Mucosa of rectum (tissue), 2 donors: ENCODE results near the gene DNASE1L1.
"Not testable (repeated sequence)": the region's sequence is repeated elsewhere in the genome, so short reads cannot be mapped to it uniquely, and the experiment has no call there.

Experiments used
- H3K27ac ChIP-seq, 2 donors: one replicate each; pipeline ENCODE4 v1.7.0; 2013; ENCODE audit warnings: inconsistent platforms in 2 of 2, low read depth in 2 of 2, low read length in 2 of 2
- H3K27me3 ChIP-seq, 2 donors: one replicate each; pipeline ENCODE4 v1.7.0; 2013; ENCODE audit warnings: low read length in 2 of 2; ENCODE audit not compliant: control insufficient read depth in 2 of 2, insufficient read depth in 2 of 2
- H3K36me3 ChIP-seq, 2 donors: one replicate each; pipeline ENCODE4 v1.7.0; 2013; ENCODE audit warnings: low read length in 2 of 2; ENCODE audit not compliant: control insufficient read depth in 2 of 2, insufficient read depth in 2 of 2
- H3K4me1 ChIP-seq, 2 donors: one replicate each; pipeline ENCODE4 v1.7.0; 2013; ENCODE audit warnings: low read length in 2 of 2, mild to moderate bottlenecking in 1 of 2; ENCODE audit not compliant: control insufficient read depth in 2 of 2, insufficient read depth in 2 of 2
- H3K4me3 ChIP-seq, 2 donors: one replicate each; pipeline ENCODE4 v1.7.0; 2013; ENCODE audit warnings: low read length in 2 of 2
- H3K9ac ChIP-seq, 2 donors: one replicate each; pipeline ENCODE4 v1.7.0; 2013; ENCODE audit warnings: low read length in 2 of 2, low read depth in 1 of 2, mild to moderate bottlenecking in 1 of 2
- H3K9me3 ChIP-seq, 2 donors: one replicate each; pipeline ENCODE4 v1.7.0; 2013; ENCODE audit warnings: low read length in 2 of 2; ENCODE audit not compliant: control insufficient read depth in 2 of 2
- donor health status: healthy.
- donor health status: Normal muscosa, but diverticular disease.

The DNASE1L1 gene

DNA sequence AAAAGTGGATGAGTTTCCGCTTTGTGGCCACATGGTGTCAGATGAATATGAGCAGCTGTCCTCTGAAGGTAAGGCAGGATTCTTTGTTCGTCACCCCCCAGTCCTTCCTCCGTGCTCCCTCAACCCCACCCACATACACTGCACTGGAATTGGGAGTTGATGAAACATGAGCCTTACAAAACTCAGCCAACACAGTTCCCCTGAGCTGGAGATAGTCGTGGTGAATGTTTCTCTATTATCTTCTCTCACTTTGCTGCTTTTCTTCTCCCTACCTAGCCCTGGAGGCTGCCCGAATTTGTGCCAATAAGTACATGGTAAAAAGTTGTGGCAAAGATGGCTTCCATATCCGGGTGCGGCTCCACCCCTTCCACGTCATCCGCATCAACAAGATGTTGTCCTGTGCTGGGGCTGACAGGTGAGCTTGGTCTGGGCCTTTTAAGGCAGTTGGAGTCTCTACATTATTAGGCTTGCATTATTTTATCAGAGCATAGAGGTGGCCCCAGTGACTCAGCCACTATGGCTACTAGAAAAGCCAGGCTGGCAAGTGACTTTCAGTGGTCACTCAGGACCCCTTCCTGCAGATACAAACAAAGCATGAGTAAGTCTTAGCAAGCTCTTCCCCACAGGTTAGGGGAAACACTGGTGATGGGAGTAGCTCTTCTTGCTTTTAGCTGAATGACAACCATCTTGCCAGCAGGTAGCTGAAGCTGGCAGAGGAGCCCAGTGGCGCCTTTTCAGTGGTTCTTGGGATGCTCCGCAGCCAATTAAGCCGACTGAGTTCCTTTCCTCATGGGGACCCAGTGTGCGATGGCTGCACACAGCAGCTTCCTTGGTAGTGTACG, 9.3 kb downstream of the DNASE1L1 start:
- Histone ChIP-seq H3K9ac (peak overlapping the region; percentile 97 to 99), H3K27ac (peak overlapping the region; percentile 99), H3K9me3 (no peaks in the 10 kb centered on the region), H3K27me3 (no peaks in the 10 kb centered on the region), H3K4me3 (peak overlapping the region; percentile 88 to 92), H3K4me1 (peaks cover 9 to 12% of the 10 kb centered on the region in 2 donors), H3K36me3 (peaks cover 19 to 24% of the 10 kb centered on the region in 2 donors)

DNA sequence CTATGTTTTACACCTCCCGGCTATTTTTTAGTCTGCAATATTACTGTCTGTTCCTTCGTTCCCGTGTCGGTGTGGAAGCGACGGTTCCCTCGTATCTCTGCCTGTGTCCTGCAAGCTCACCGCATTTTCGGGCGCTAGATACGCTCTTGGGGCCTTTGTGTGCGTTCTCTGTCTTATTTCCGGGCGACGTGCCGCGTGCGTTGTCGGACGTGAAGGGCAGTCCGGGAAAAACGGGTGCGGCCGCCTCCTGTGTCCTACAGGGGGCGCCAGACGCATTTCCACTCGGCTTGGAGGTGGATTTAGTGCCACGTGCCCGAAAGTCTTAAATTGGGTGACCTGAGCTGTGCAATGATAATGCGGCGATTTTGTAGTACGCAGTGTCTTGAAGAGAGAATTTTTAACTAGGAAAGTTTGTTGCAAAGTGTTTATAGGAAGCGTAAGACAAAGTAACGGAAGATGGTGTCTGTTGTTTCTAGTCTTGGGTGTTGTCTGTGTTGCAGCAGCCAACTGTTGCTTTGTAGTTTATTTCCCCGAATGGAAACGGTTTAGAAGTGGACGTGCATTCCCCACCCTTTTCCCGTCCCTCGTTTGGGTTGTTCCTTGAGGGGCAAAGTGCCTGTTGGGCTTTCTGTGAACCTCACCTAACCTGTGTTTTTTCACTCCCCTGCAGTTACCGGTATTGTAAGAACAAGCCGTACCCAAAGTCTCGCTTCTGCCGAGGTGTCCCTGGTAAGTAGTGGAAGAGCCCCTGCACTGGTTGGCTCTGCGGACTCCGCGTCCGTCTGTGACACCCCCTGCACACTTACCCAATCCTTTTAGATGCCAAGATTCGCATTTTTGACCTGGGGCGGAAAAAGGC, 10.2 kb downstream of the DNASE1L1 start:
- Histone ChIP-seq H3K4me1 (peaks cover 9 to 12% of the 10 kb centered on the region in 2 donors), H3K36me3 (peaks cover 19 to 24% of the 10 kb centered on the region in 2 donors), H3K27me3 (no peaks in the 10 kb centered on the region), H3K27ac (peak overlapping the region; percentile 99), H3K9ac (peak overlapping the region; percentile 97 to 99), H3K4me3 (peak overlapping the region; percentile 88 to 92), H3K9me3 (no peaks in the 10 kb centered on the region)

DNA sequence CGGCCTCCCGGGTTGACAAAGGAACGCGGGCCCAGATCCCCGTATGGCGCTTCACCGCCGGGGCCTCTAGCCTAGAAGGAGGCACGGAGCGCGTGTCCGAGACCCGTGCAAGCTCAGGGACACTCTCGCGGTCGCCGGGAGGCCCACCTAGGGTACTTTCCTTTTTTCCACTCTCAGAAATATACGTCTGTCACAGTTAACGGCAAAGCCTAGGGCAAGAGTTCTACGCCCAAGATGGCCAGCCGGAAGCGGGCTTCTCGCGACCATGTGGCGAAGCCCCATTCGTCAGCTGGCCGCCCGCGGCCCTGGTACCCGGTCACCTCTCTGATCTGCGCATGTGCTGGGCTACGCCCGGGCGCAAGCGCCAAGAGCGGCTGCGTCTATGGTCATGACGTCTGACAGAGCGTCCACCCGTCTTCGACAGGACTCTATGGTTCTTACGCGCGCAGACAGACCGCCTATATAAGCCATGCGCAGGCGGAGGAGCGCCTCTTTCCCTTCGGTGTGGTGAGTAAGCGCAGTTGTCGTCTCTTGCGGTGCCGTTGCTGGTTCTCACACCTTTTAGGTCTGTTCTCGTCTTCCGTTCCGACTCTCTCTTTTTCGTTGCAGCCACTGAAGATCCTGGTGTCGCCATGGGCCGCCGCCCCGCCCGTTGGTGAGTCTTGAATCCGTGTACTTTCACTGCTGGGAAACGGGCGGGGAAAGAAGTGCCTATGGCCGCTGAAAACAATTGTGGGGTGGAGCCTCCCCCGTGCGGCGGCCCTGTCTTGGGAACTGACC, 11.0 kb downstream of the DNASE1L1 start, which contains the start of gene RPL10:
RPL10 (plus strand) TSS at position 490 of the 780 bp plus-strand sequence; CDS start at position 633, 143 bp downstream.
- Histone ChIP-seq H3K4me3 (peak within 1 kb of the TSS; percentile 88 to 92), H3K27me3 (no peaks in the 10 kb centered on the region), H3K36me3 (peaks cover 19 to 22% of the 10 kb centered on the region in 2 donors), H3K27ac (peak within 1 kb of the TSS; percentile 99), H3K9ac (peak within 1 kb of the TSS; percentile 97 to 99), H3K4me1 (peaks cover 9 to 12% of the 10 kb centered on the region in 2 donors), H3K9me3 (no peaks in the 10 kb centered on the region)

DNA sequence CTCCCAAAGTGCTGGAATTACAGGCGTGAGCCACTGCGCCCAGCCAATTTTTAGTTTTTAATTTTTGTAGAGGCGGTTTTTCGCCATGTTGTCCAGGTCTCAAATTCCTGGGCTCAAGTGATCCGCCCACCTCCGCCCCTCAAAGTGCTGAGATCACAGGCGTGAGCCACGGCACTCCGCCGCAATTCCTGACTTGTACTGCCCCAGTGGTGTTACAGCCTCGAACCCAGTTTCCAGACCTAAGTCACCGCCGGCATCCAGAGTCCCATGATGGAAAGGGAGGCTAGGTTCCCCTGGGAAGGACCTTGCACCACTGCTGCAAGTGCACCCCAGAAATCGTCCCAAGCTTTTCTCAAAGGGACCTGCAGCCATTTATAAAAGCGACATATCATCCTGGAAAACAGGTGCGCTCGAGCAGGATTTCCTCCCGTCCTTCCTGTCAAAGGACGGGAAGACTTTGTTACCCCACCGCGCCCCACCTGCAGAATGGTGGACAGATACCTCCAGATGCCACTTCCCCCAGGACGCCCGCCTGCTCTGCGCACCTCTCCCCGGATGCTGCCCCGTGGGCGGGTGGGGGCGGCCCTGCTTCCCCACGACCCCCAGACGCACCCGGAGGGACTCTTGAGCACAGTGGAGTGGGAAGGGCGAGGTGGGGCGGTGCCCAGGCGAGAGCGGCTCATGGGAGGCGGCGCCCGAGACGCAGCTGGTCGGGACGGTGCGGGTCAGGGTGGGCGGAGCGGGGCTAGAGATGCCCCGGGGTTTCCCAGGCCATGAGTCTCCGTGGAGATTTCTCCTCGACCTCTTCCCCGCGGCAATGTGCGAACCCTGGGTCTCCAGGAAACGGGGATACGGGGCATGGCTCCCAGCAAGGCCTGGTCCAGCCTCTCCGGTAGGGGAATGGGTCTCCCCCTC, 11.8 kb downstream of the DNASE1L1 start:
- H3K27ac ChIP-seq: peak overlapping the region; percentile 99
- peak overlapping the region; percentile 78 to 92 for H3K4me3 ChIP-seq
- no peaks in the 10 kb centered on the region for H3K27me3 ChIP-seq
- H3K36me3 ChIP-seq: peaks cover 19 to 21% of the 10 kb centered on the region in 2 donors
- no peaks in the 10 kb centered on the region for H3K9me3 ChIP-seq
- peak overlapping the region; percentile 97 to 99 for H3K9ac ChIP-seq
- peaks cover 9 to 12% of the 10 kb centered on the region in 2 donors for H3K4me1 ChIP-seq

DNA sequence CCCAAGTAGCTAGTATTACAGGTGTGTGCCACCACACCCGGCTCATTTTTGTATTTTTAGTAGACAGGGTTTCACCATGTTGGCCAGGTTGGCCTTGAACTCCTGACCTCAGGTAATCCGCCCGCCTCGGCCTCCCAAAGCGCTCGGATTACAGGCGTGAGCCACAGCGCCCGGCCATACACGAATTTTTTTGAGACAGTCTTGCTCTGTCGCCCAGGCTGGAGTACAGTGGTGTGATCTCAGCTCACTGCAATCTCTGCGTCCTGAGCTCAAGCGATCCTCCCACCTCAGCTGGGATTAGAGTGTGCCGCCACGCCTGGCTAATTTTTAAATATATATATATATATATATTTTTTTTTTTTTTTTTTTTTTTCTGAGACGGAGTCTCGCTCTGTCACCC, 12.7 kb downstream of the DNASE1L1 start:
- not testable (repeated sequence) for H3K9me3 ChIP-seq, H3K27ac ChIP-seq, H3K27me3 ChIP-seq, H3K9ac ChIP-seq, H3K4me3 ChIP-seq
- H3K36me3 ChIP-seq: peaks cover 19 to 21% of the 10 kb centered on the region in 2 donors
- H3K4me1 ChIP-seq: peaks cover 9 to 12% of the 10 kb centered on the region in 2 donors

DNA sequence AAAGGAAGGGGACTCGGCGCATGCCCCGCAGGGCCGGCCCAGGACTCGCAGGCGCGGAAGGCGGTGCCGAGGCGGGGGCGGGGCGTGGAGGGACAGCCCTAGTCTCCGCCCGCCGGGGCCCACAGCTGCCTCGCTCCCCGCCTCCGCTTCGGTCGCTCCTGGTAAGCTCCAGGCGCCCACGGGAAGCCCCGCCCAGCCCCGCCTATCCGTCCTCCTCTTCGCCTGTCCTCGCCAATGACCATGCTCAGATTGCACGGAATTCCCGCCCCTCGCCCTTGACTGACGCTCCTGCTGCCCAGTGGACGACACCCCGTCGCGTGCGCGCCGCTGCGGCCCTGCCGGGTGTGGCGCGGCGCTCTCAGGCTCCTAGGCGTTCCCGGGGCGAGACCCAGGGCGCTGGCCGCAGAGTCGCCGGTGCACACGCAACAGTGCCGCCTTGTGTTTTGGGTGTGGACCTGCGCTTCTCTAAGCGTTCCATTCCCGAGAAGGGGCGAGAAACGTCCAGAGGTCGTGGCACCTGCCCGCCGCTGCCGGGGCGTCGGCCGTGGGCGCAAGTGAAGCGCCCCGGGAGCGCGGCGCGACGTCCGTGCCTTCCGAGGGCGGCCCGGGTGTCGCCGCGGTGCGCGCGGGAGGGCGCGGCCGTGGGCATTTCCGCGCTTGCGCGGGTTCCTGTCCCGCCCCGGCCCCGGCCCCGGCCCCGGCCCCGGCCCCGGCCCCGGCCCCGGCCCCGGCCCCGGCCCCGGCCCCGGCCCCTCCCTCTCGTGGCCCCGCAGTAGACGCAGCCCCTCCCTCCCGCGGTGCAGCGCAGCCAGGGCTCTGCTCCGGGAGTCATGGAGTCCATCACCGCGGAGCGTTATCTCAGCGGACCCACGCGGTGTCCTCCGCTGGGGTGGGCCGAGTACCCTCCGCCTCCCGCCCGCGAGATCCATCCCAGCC, 19.0 kb downstream of the DNASE1L1 start:
- not testable (repeated sequence) for H3K27me3 ChIP-seq, H3K9ac ChIP-seq, H3K36me3 ChIP-seq, H3K4me3 ChIP-seq, H3K9me3 ChIP-seq, H3K4me1 ChIP-seq
- H3K27ac ChIP-seq: peak overlapping the region in 1 of 2 donors; percentile 38

DNA sequence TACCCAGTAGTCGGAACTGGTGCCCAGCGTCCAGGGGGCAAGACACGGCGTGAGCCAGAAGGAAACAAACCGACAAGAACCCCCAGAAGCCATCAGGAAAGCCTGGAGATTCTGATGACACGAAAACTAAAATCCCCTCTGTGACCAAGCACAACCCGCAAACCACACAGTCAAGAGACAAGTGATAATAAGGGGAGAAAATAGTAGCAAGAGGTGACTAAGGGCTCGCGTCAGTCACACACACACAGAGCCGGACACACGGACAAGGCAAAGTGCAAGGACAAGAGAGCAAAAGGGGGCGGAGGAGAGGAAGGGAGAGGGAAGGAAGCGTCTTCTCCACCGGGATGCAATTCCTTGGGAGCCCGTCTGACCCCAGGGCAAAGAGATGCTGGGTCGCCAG, 20.4 kb downstream of the DNASE1L1 start:
- not testable (repeated sequence) for H3K27me3 ChIP-seq, H3K36me3 ChIP-seq, H3K4me1 ChIP-seq, H3K4me3 ChIP-seq, H3K9ac ChIP-seq, H3K9me3 ChIP-seq, H3K27ac ChIP-seq

DNA sequence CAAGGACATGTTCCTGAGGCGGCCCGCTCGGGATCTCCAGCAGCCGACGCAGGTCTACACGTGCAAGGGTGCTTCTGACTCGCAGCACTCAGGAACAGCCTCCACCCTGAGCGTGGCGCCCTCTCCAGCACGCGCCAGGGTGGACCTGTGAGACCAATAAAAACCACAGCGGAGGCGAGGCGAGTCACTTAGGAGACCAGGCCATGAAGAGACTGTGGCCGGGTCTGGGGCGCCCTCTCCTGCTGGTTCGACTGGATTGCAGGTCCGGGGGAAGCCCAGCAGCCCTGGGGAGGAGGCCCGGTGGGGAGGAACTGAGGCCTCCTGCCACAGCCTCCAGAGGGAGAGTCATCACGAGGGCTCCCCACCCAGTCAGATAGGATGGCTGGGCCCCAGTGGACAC, 21.0 kb downstream of the DNASE1L1 start:
- not testable (repeated sequence) for H3K36me3 ChIP-seq, H3K27ac ChIP-seq, H3K9me3 ChIP-seq, H3K4me1 ChIP-seq, H3K4me3 ChIP-seq, H3K9ac ChIP-seq, H3K27me3 ChIP-seq
